Measurements from ENCODE around the gene CNTNAP2.

Gene CNTNAP2

GRCh38 chr7:146116521-146117222 is at the start of gene CNTNAP2:
TSS of gene CNTNAP2 (plus strand) at chr7:146116801. CDS start at chr7:146116877, 76 bp downstream.
- peak; percentile 5 for DNase-seq

- DNase-seq: no peak
Observed at GRCh38 chr7:146067880-146068279, 48.7 kb upstream of the CNTNAP2 start.

- DNase-seq: no peak
Observed at GRCh38 chr7:146074195-146074765, 42.3 kb upstream of the CNTNAP2 start.

GRCh38 chr7:146076344-146076743 is 40.3 kb upstream of the CNTNAP2 start:
- DNase-seq: no peak

DNA sequence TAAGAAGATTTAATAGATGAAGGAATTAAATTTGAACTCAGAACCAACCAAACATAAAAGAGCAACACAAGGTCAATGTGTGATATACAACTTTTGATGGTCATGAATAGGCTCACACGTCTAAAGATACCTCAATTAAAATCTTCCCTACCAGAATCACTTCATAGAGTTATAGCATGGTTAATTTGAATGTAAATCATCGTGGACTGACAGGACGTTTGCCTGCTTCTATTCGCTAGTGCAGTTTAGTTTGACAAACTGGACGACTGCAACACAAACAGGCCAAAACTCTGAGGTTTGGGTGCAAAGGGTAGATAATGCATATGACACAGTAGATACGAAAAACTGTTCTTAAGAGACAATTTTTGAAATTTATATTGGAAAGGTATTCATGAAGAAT is 32.5 kb upstream of the CNTNAP2 start:
- DNase-seq: no peak

GRCh38 chr7:146090023-146090645 is 26.5 kb upstream of the CNTNAP2 start:
- peak; percentile 5 for DNase-seq

DNA sequence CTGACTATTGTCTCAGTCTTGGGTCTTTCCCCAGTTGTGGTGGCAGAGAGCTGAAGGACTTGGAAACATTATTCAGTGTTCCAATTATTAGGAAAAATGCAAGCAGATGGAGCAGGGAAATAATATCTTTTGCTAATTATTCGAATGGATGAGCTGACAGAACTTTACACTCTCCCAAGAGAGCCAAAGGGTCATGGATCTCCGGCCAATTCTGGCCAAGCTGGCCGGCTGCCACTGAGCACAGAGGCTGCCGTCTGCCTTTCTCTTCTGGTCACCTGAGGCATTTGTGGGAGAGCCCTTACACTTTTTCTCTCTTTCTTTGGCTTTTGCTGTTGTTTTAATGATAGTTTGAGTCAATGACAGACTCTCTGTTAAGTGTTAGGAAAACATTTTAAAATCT is 22.2 kb upstream of the CNTNAP2 start:
- DNase-seq: no peak

GRCh38 chr7:146096994-146097393 is 19.6 kb upstream of the CNTNAP2 start:
- no peak for DNase-seq

DNA sequence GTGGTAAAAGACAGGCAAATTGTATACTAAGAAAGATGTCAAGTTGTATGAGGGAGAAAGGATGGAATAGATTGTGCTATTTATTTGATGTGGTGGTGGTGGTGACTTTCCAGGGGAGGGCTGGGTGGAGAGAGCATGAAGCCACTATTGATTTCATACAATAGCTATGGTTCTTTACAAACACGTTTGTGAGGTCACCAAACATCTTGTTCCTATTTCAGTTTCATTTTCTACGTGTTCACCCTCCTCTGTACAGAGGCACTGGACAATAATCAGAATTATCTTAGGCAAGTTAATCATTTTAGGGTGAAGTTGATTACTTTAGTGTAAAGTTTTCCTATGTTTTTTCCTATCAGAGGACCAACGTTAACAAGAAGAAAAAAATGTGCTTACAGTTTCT is 10.3 kb upstream of the CNTNAP2 start:
- no peak for DNase-seq

- DNase-seq: no peak
Observed at GRCh38 chr7:146112755-146113154, 3.8 kb upstream of the CNTNAP2 start.

DNA sequence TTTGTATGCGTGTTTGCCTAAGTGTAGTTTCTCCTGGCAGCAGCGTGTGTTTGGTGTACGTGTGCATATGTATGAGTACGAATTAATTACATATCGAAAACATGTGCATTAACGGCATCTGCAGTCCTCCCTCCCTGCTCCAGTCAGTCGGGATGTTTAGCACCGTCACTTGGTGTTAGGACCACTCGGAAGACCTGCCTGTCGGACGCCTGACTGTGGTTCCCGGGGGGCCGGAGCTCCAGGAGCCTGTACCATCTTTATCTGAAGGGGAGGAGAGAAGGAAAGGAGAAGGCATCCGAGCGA is 1.1 kb upstream of the CNTNAP2 start:
- no peak for DNase-seq

DNA sequence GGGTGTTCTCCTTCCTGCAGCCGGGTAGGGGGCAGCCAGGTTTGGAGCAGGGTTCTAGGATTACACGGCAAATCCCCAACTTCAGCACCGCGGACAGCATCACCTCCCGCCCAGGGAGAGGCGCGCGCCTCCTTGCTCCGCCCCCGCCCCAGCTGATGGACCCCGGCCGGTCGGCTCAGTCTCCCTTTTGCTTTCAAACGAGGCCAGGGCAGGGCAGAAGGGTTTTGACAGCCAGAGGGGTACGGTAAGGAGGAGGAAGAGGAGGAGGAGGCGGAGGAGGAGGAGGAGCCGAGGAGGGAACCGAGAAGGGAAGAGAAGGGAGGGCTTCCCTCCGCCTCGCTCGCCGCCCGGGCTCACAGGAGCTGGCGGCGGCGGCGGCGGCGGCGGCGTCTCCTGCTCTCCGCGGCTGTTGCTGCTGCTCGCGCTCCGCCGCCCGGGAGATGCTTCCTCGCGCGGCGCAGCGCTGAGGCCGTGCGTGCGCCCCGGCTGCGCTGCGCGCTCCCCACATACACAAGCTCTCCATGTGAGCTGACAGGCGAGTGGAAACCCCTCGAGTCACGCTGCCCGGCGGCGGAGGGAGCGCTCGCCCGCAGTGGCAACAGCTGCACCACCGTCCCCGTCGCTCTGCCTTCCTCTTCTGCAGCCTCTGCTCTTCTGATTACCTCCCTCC is 615 bp upstream of the CNTNAP2 start:
- peak; percentile 0 for DNase-seq

GRCh38 chr7:146117576-146117975 is 975 bp downstream of the CNTNAP2 start:
- no peak for DNase-seq

GRCh38 chr7:146119002-146119401 is 2.4 kb downstream of the CNTNAP2 start:
- DNase-seq: no peak

- DNase-seq: no peak
Observed at GRCh38 chr7:146123715-146124114, 7.1 kb downstream of the CNTNAP2 start.

DNA sequence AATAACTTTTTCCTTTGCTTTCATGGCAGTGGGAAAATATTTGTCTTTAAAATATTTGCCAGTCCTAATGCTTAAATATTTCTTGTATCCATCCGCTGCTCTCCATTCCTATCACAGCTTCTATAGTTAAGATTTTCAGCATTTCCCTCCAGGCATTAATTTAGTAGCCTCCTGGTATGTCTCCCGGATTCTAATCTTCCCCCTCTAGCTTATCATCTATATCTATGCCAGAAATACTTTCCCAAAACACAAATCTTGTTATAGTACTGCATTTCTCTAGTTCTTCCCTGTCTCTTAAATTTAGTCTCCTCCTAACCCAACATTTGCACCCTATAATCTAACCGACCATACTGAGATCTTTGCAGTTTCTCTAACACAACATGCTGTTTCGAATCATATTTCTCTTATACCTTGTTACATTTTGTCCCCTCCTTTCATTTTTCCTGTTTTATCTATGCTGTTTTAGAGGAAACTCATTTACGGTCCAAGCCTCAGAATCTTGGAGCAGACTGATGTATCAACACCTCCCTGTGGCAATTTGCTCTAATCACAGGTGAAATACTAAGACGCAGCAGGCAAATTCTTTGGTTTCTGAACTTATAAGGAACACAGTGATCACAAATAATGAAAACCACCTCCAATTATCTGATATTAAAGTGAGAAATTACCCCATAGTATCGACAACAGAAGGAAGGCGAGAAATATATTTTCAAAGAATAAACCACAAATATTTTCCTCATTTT is 10.3 kb downstream of the CNTNAP2 start:
- no peak for DNase-seq

DNA sequence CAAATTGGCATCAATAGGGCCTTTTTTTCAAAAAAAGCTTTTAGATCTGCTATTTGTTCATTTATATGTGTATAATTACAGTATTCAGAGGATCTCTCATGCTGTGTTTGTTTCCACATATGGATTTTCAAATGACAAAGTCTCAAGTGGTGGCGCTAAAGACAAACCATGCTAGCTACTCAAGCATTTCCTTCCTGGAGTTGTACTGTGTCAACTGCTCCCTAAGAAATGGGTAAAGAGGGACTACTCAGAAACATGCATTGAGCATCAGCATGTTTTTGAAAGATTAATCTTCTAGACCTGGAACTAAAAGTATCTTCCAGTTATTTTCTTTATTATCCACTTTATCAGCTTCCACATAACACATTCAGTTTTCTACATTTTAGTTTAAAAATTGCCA is 12.7 kb downstream of the CNTNAP2 start:
- DNase-seq: no peak

DNA sequence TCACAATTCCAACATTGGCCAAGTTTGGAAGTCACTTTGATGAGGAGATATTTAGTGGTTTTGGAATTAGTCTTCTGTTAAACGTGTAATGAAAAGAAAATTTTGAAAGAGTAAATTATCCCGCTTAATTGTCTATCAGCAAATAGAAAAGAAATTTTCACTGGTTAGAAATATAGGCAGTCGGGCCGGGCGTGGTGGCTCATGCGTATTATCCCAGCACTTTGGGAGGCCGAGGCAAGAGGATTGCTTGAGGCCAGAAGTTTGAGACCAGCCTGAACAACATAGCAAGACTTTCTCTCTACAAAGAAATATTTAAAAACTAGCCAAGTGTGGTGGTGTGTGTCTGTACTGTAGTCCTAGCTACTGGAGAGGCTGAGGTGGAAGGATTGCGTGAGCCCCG is 13.4 kb downstream of the CNTNAP2 start:
- no peak for DNase-seq

GRCh38 chr7:146131701-146132100 is 15.1 kb downstream of the CNTNAP2 start:
- DNase-seq: no peak

- DNase-seq: no peak
Observed at GRCh38 chr7:146136357-146136875, 19.8 kb downstream of the CNTNAP2 start.

GRCh38 chr7:146138926-146139325 is 22.3 kb downstream of the CNTNAP2 start:
- DNase-seq: no peak

GRCh38 chr7:146146831-146147486 is 30.4 kb downstream of the CNTNAP2 start:
- DNase-seq: no peak

DNA sequence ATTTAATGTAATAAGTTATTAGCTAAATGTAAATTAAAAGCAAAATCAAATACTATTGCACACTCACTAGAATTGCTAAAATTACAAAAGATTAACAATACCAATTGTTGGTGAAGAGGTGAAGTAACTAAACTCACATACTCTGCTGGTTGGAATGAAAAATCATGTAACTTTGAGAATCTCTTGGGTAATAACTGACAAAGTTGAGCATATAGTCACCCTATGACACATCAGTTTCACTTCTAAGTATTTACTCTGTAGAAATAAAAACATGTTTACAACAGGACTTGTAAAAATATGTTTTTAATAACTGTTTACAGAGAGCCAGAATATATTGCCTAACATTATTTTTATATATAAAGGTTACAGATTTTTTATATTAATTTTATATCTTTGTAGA is 33.6 kb downstream of the CNTNAP2 start:
- peak; percentile 40 for DNase-seq

Data from inflammatory macrophage treated with lipopolysaccharide for 4 hours (primary cell).